GM21423 (cell line): Measurements from ENCODE around the gene NIP7.

Experiments used
- ATAC-seq: cut with Tn5 transposase; IDR thresholded peaks from one replicate; pipeline ENCODE4 v1.9.1; 2021; ENCODE audit warnings: mild to moderate bottlenecking, moderate library complexity; ENCODE audit not compliant: unreplicated experiment

Gene NIP7

GRCh38 chr16:69381231-69381630 is 41.7 kb downstream of the NIP7 start:
- ATAC-seq = no peak

- no peak for ATAC-seq
Observed at GRCh38 chr16:69382421-69382820, 42.8 kb downstream of the NIP7 start.

GRCh38 chr16:69384974-69385373 is 45.4 kb downstream of the NIP7 start:
- ATAC-seq = no peak

GRCh38 chr16:69386596-69386995 is 47.0 kb downstream of the NIP7 start:
- no peak for ATAC-seq
